Smooth muscle cell (in vitro differentiated cells): ENCODE results near the gene FLT3LG. TPM values are rescaled to one million over a fixed set of nuclear protein-coding genes. Genes with fewer than 3 reads are reported as not detected.
A peak's percentile ranks its signal among the peaks of the same experiment; 100 is the strongest.

Experiments used
- DNase-seq: peaks from one replicate; lab custom pipeline; 2025; ENCODE audit not compliant: unreplicated experiment; lab: John Stamatoyannopoulos, UW
- H2AFZ ChIP-seq: fragments of 200-600 bp; sonication (generic); 2 replicates; pipeline ENCODE4 v1.6.0; 2016; ENCODE audit warnings: antibody characterized with exemption, low read depth, mild to moderate bottlenecking
- H3F3A ChIP-seq: fragments of 200-600 bp; sonication (generic); 2 replicates; pipeline ENCODE4 v1.6.0; 2017; ENCODE audit warnings: antibody characterized with exemption, low read depth
- H3K27ac ChIP-seq: fragments of 200-600 bp; sonication (generic); 2 replicates; pipeline ENCODE4 v1.5.1; 2016; ENCODE audit warnings: low read depth, mild to moderate bottlenecking
- H3K27me3 ChIP-seq: fragments of 200-600 bp; sonication (generic); 2 replicates; pipeline ENCODE4 v1.6.1; 2016; ENCODE audit warnings: low read depth, mild to moderate bottlenecking
- H3K36me3 ChIP-seq: fragments of 200-600 bp; sonication (generic); 2 replicates; pipeline ENCODE4 v1.5.1; 2016; ENCODE audit warnings: low read depth
- H3K4me1 ChIP-seq: fragments of 200-600 bp; sonication (generic); 2 replicates; pipeline ENCODE4 v1.5.1; 2016; ENCODE audit warnings: low read depth
- H3K4me2 ChIP-seq: fragments of 200-600 bp; sonication (generic); 2 replicates; pipeline ENCODE4 v1.6.0; 2016; ENCODE audit warnings: mild to moderate bottlenecking
- H3K4me3 ChIP-seq: fragments of 200-600 bp; sonication (generic); 2 replicates; pipeline ENCODE4 v1.5.1; 2016; ENCODE audit warnings: mild to moderate bottlenecking
- H3K79me2 ChIP-seq: fragments of 200-600 bp; sonication (generic); 2 replicates; pipeline ENCODE4 v1.6.0; 2016; ENCODE audit warnings: low read depth, mild to moderate bottlenecking
- H3K9ac ChIP-seq: fragments of 200-600 bp; sonication (generic); 2 replicates; pipeline ENCODE4 v1.6.0; 2016; ENCODE audit warnings: low read depth
- H3K9me3 ChIP-seq: fragments of 200-600 bp; sonication (generic); replicated peaks from 2 replicates; pipeline ENCODE4 v1.5.1; 2016; ENCODE audit warnings: low read depth
- H4K20me1 ChIP-seq: fragments of 200-600 bp; sonication (generic); 2 replicates; pipeline ENCODE4 v1.6.0; 2016; ENCODE audit warnings: low read depth
- CTCF ChIP-seq: fragments of 200-600 bp; sonication (generic); IDR thresholded peaks from 2 replicates; pipeline ENCODE4 v1.5.1; 2017; ENCODE audit warnings: borderline replicate concordance, mild to moderate bottlenecking, antibody characterized with exemption; ENCODE audit not compliant: insufficient read depth, poor library complexity, severe bottlenecking
- WGBS: methylation state at CpG from one replicate; pipeline ENCODE4 v1.1.7; 2016; ENCODE audit warnings: low lambda C conversion rate; 5-methylcytosine and 5-hydroxymethylcytosine counted together
- polyA plus RNA-seq: library from polyadenylated mRNA; unstranded; fragments of >200 nt; fragmentation: Nextera tagmentation; extraction: Ambion mirVana; gene quantifications from 2 replicates; pipeline ENCODE4 v1.2.1, GENCODE V29; 2016
- total RNA-seq: library from RNA; depleted of rRNA; stranded (reverse); fragments of >200 nt; gene quantifications from 2 replicates; pipeline ENCODE4 v1.2.3, GENCODE V29; 2014

The FLT3LG gene
- total and polyA plus RNA-seq, 2 experiments from 2014 or later, result 0.45 to 2.0 TPM

GRCh38 chr19:49438261-49438660 is 35.8 kb upstream of the FLT3LG start:
- Histone ChIP-seq H3K36me3 (no peaks in the 10 kb centered on the region), H3F3A (peaks cover 8% of the 10 kb centered on the region), H3K27ac (no peak overlapping the region), H3K9me3 (no peaks in the 10 kb centered on the region), H3K4me2 (no peak overlapping the region), H3K27me3 (peaks cover 92% of the 10 kb centered on the region), H3K79me2 (no peaks in the 10 kb centered on the region), H3K9ac (no peak overlapping the region), H3K4me1 (peaks cover 6% of the 10 kb centered on the region), H2AFZ (no peak overlapping the region), H3K4me3 (no peak overlapping the region), H4K20me1 (no peaks in the 10 kb centered on the region)
- TF ChIP-seq CTCF, result no peak
- WGBS, result 28% methylated on average over 4 of the region's 6 CpGs
- no peak for DNase-seq

- no peak overlapping the region for H3K4me3 ChIP-seq
- no peaks in the 10 kb centered on the region for H4K20me1 ChIP-seq
- no peak for DNase-seq
- H3K79me2 ChIP-seq, result no peaks in the 10 kb centered on the region
- no peak for TF ChIP-seq CTCF
- peaks cover 6% of the 10 kb centered on the region for H3K4me1 ChIP-seq
- no peak overlapping the region for H3K9ac ChIP-seq
- no peak overlapping the region for H2AFZ ChIP-seq
- H3K27me3 ChIP-seq, result peaks cover 76% of the 10 kb centered on the region
- H3F3A ChIP-seq, result peaks cover 8% of the 10 kb centered on the region
- no peak overlapping the region for H3K27ac ChIP-seq
- 68% methylated on average over 6 of the region's 6 CpGs for WGBS
- no peak overlapping the region for H3K4me2 ChIP-seq
- no peaks in the 10 kb centered on the region for H3K36me3 ChIP-seq
- H3K9me3 ChIP-seq, result no peaks in the 10 kb centered on the region
Observed at GRCh38 chr19:49439836-49440235, 34.2 kb upstream of the FLT3LG start.

- Histone ChIP-seq H3K9me3 (no peaks in the 10 kb centered on the region), H2AFZ (no peak overlapping the region), H3F3A (peaks cover 8% of the 10 kb centered on the region), H4K20me1 (no peaks in the 10 kb centered on the region), H3K36me3 (no peaks in the 10 kb centered on the region), H3K4me2 (peak overlapping the region; percentile 96), H3K27ac (no peak overlapping the region), H3K4me3 (no peak overlapping the region), H3K4me1 (peaks cover 6% of the 10 kb centered on the region), H3K9ac (no peak overlapping the region), H3K27me3 (peaks cover 69% of the 10 kb centered on the region), H3K79me2 (no peaks in the 10 kb centered on the region)
- 43% methylated on average over 19 of the region's 19 CpGs for WGBS
- no peak for TF ChIP-seq CTCF
- no peak for DNase-seq
Observed at GRCh38 chr19:49440439-49441209, 33.4 kb upstream of the FLT3LG start.
